Measurements from ENCODE around the gene VEGFB. TPM values are rescaled to one million over a fixed set of nuclear protein-coding genes. Genes with fewer than 3 reads are reported as not detected.

The VEGFB gene
- total RNA-seq, 1 experiment from 2014 or later = 47.5 TPM

DNA sequence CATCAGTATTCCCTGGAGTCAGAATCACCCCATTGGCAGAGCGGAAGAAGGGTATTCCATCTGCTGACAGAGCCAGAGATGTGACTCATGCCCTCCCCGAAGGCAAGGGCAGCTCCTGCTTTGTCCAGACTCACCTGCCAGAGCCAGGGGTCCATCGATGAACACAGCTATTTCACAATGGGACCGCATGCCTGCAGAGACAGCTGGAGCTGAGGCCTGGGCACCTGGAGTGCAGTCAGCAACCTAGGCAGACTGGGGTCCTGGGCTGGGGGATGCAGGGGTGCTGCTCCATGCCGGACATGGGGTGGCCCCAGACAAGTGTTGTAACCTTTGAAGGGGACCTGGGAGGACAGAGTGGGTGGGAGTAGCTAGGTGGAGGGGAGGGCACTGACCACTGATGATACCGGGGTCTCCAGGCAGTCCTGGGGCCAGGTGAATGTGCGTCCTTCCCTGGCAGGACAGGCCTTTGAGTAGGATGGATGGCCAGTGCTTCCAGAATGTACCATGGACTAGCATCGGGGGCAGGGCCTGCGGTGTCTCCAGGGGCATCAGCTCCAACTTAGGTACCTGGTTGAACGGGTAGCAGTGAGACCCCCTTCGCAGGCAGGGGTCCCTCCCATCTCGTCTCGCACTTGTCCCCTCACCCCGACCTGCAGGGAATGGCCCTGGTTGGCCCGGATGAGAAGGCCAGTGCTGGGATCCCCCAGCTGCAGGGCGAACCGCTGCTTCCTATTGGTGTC is 10.1 kb upstream of the VEGFB start:
- Histone ChIP-seq H3K27me3 (ENCODE audit: insufficient read depth, low read length) (no peaks in the 10 kb centered on the region), H3K4me1 (ENCODE audit: control insufficient read depth in 1 of 2, insufficient read depth in 2 of 2, low read length in 2 of 2) (peaks cover 10 to 26% of the 10 kb centered on the region in 2 experiments), H4K20me1 (ENCODE audit: insufficient read depth) (no peaks in the 10 kb centered on the region), H2AFZ (ENCODE audit: low read depth, low read length, poor library complexity, severe bottlenecking) (no peak overlapping the region), H3K79me2 (ENCODE audit: insufficient read depth, low read length) (peaks cover 19% of the 10 kb centered on the region; the same call in 1 of the 2 replicates), H3K4me2 (ENCODE audit: low read length) (peak overlapping the region; percentile 100), H3K9me2 (ENCODE audit: insufficient read depth) (no peaks in the 10 kb centered on the region), H3K36me3 (ENCODE audit: control insufficient read depth in 1 of 2, insufficient read depth in 2 of 2, low read length in 2 of 2) (peaks cover 0 to 6% of the 10 kb centered on the region in 2 experiments; a peak in 1 of 4 replicates), H3K27ac (ENCODE audit: low read depth, low read length) (peak overlapping the region; percentile 95; the same call in 1 of the 2 replicates), H3K9me3 (ENCODE audit: control insufficient read depth in 1 of 2, insufficient read depth in 1 of 2, low read depth in 1 of 2, low read length in 2 of 2) (no peaks in the 10 kb centered on the region), H3K9ac (ENCODE audit: low read length) (no peak overlapping the region), H3K4me3 (replicated peaks in 1 of 2; ENCODE audit: low read depth in 1 of 2, low read length in 2 of 2) (peak overlapping the region in 1 of 2 experiments; percentile 90; a peak in 2 of 4 replicates)
- CTCF ChIA-PET = interaction anchor here (0.8 to 1.5 kb wide), 2 partner anchors 20 to 80 kb away, joined by 3 to 4 read pairs; no protein-coding TSS in a partner anchor
- TF ChIP-seq, protein P1, sequence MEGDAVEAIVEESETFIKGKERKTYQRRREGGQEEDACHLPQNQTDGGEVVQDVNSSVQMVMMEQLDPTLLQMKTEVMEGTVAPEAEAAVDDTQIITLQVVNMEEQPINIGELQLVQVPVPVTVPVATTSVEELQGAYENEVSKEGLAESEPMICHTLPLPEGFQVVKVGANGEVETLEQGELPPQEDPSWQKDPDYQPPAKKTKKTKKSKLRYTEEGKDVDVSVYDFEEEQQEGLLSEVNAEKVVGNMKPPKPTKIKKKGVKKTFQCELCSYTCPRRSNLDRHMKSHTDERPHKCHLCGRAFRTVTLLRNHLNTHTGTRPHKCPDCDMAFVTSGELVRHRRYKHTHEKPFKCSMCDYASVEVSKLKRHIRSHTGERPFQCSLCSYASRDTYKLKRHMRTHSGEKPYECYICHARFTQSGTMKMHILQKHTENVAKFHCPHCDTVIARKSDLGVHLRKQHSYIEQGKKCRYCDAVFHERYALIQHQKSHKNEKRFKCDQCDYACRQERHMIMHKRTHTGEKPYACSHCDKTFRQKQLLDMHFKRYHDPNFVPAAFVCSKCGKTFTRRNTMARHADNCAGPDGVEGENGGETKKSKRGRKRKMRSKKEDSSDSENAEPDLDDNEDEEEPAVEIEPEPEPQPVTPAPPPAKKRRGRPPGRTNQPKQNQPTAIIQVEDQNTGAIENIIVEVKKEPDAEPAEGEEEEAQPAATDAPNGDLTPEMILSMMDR (IDR thresholded peaks at IDR 0.05 in 2 of 3, conservative IDR thresholded peaks at IDR 0.05 in 1 of 3; ENCODE audit: borderline replicate concordance in 1 of 3, insufficient read depth in 1 of 3, low read depth in 2 of 3, low read length in 2 of 3) = no peak
- no peak for TF ChIP-seq POLR2AphosphoS5 (IDR thresholded peaks at IDR 0.05; ENCODE audit: low read depth, low read length)
- RAD21 ChIA-PET (ENCODE audit: low non-redundant PET in 1 of 2, low total read pairs in 2 of 2, uncharacterized antibody in 2 of 2, unreplicated experiment in 2 of 2) = interaction anchor here in 1 of 2 experiments (0.8 kb wide), 1 partner anchor 20 kb away, joined by 3 read pairs; no protein-coding TSS in a partner anchor
- intact Hi-C loops (cut with micrococcal nuclease) = no loop called here
- BruUV-seq (replicated peaks) = no TSS peak
- POLR2A ChIA-PET = no interaction called here
- ATAC-seq (no peak), DNase-seq (ENCODE audit: low read depth, low spot score) (no peak)

DNA sequence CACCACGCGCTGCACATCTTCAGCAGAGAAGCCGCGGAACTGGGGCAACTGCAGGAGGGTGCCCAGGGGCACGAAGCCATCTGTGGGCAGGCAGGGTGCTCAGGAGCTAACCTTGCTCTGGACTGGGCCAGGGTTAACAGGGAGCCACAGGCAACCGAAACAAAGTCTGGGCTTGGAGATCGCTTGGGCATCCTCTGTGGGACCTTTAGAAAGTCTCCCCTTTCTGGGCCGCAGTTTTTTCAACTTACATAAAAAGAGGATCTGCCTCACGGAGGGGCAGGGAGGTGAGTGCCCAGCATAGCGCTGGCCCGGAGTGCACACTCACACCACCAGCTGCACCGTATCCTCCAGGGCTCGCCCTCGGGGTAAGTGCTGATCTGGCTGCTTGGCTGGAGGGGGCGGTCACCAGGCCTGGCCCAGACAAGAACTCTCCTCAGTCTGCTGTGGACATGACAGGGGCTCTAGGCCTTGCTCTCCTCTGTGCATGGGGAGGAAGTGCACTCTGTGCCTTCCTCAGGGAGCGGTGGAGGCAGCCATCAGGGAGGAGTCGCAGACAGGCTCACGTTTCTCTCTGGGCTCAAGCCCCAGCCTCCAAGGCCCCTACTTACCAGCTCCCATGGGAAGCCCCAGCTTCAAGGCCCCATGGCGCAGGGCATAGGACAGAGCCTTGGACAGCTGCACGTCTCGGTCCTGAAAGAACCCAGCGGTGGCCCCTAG is 9.3 kb upstream of the VEGFB start:
- Histone ChIP-seq H2AFZ (ENCODE audit: low read depth, low read length, poor library complexity, severe bottlenecking) (no peak overlapping the region), H3K79me2 (ENCODE audit: insufficient read depth, low read length) (peaks cover 19% of the 10 kb centered on the region; the same call in 1 of the 2 replicates), H3K4me2 (ENCODE audit: low read length) (peak overlapping the region; percentile 100), H3K4me1 (ENCODE audit: control insufficient read depth in 1 of 2, insufficient read depth in 2 of 2, low read length in 2 of 2) (peaks cover 17 to 33% of the 10 kb centered on the region in 2 experiments), H3K9me2 (ENCODE audit: insufficient read depth) (no peaks in the 10 kb centered on the region), H3K9ac (ENCODE audit: low read length) (peak overlapping the region; percentile 96), H4K20me1 (ENCODE audit: insufficient read depth) (no peaks in the 10 kb centered on the region), H3K36me3 (ENCODE audit: control insufficient read depth in 1 of 2, insufficient read depth in 2 of 2, low read length in 2 of 2) (peaks cover 0 to 6% of the 10 kb centered on the region in 2 experiments; a peak in 1 of 4 replicates), H3K9me3 (ENCODE audit: control insufficient read depth in 1 of 2, insufficient read depth in 1 of 2, low read depth in 1 of 2, low read length in 2 of 2) (no peaks in the 10 kb centered on the region), H3K27me3 (ENCODE audit: insufficient read depth, low read length) (no peaks in the 10 kb centered on the region), H3K27ac (ENCODE audit: low read depth, low read length) (peak overlapping the region; percentile 95), H3K4me3 (replicated peaks in 1 of 2; ENCODE audit: low read depth in 1 of 2, low read length in 2 of 2) (peak overlapping the region; percentile 82 to 90)
- ChIA-PET POLR2A (no interaction called here), CTCF (no interaction called here), RAD21 (ENCODE audit: low non-redundant PET in 1 of 2, low total read pairs in 2 of 2, uncharacterized antibody in 2 of 2, unreplicated experiment in 2 of 2) (interaction anchor here in 1 of 2 experiments (1.1 kb wide), 1 partner anchor 21 kb away, joined by 3 read pairs; no protein-coding TSS in a partner anchor)
- intact Hi-C loops (cut with micrococcal nuclease) = no loop called here
- DNase-seq (ENCODE audit: low read depth, low spot score) = no peak
- TF ChIP-seq SRF (IDR thresholded peaks at IDR 0.05; ENCODE audit: low read depth) = no peak
- no peak for TF ChIP-seq CBX3 (IDR thresholded peaks at IDR 0.05; ENCODE audit: low read depth)
- no peak for TF ChIP-seq POLR2A (IDR thresholded peaks at IDR 0.05; ENCODE audit: borderline replicate concordance, extremely low read depth, insufficient read depth, insufficient read length)
- TF ChIP-seq SP1 (IDR thresholded peaks at IDR 0.05; ENCODE audit: low read depth) = no peak
- TF ChIP-seq, protein P2, sequence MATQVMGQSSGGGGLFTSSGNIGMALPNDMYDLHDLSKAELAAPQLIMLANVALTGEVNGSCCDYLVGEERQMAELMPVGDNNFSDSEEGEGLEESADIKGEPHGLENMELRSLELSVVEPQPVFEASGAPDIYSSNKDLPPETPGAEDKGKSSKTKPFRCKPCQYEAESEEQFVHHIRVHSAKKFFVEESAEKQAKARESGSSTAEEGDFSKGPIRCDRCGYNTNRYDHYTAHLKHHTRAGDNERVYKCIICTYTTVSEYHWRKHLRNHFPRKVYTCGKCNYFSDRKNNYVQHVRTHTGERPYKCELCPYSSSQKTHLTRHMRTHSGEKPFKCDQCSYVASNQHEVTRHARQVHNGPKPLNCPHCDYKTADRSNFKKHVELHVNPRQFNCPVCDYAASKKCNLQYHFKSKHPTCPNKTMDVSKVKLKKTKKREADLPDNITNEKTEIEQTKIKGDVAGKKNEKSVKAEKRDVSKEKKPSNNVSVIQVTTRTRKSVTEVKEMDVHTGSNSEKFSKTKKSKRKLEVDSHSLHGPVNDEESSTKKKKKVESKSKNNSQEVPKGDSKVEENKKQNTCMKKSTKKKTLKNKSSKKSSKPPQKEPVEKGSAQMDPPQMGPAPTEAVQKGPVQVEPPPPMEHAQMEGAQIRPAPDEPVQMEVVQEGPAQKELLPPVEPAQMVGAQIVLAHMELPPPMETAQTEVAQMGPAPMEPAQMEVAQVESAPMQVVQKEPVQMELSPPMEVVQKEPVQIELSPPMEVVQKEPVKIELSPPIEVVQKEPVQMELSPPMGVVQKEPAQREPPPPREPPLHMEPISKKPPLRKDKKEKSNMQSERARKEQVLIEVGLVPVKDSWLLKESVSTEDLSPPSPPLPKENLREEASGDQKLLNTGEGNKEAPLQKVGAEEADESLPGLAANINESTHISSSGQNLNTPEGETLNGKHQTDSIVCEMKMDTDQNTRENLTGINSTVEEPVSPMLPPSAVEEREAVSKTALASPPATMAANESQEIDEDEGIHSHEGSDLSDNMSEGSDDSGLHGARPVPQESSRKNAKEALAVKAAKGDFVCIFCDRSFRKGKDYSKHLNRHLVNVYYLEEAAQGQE (IDR thresholded peaks at IDR 0.05; ENCODE audit: low read depth) = no peak
- TF ChIP-seq TCF7L2 (IDR thresholded peaks at IDR 0.05; ENCODE audit: borderline replicate concordance, extremely low read depth, insufficient read depth, insufficient read length) = no peak
- no peak for TF ChIP-seq CEBPB (IDR thresholded peaks at IDR 0.05; ENCODE audit: low read depth)
- BruUV-seq (replicated peaks) = no TSS peak
- no peak for ATAC-seq
